ENCODE measurements around the gene SYCP2L.
"Not testable (repeated sequence)": the region's sequence is repeated elsewhere in the genome, so short reads cannot be mapped to it uniquely, and the experiment has no call there.

- TF ChIP-seq CTCF, POLR2AphosphoS5 (IDR thresholded peaks at IDR 0.05): not testable (repeated sequence)
Measured at GRCh38 chr6:10984959-10985358, 98.1 kb downstream of the SYCP2L start.

Data from sigmoid colon (tissue), 4 donors.